A673 (cell line): ENCODE measurements around the gene MPC1L.
A peak's percentile ranks its signal among the peaks of the same experiment; 100 is the strongest.

Experiments
- EZH2 ChIP-seq: fragments of 200-600 bp; sonication (generic); IDR thresholded peaks from 2 replicates; pipeline ENCODE4 v1.6.1; 2017; ENCODE audit warnings: borderline replicate concordance, low read depth, mild to moderate bottlenecking, mixed read lengths, antibody characterized with exemption, low read length; ENCODE audit not compliant: poor library complexity, severe bottlenecking
- TF ChIP-seq, protein P1 (sequence below): fragments of 300-800, 200-600 bp; sonication (generic); conservative IDR thresholded peaks from 2 replicates; pipeline ENCODE4 v1.5.1; 2017; ENCODE audit warnings: low read depth, mild to moderate bottlenecking, antibody characterized with exemption, low read length, moderate library complexity, mixed read lengths

DNA sequence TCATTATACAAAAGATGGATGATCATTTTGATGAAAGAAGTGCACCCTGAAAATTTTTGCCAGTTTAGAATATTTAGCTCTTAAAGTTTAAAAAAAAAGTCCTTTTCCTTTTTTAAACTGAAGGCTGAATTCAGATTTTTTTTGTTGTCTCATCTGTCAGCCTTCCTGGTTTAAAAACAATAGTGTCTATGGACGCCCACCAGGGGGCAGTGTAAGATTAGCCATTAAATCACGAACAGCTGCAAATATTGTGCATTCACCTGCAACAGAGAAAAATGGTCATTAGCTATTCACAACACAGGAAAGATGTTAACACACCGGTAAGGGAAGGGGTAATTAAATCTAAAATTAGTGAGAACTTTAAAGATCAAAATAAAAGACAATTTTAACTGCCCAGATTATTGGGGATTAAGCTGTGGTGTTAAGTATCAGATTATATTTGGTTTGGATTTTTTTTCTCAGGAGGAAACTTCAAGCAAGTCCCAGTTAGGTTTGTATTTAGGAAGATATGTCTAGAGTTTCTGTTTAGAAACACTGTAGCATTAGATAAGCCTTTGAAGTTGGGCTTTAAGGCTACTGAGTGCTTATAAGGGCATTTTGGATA is 28.5 kb downstream of the MPC1L start:
- TF ChIP-seq, protein P1, sequence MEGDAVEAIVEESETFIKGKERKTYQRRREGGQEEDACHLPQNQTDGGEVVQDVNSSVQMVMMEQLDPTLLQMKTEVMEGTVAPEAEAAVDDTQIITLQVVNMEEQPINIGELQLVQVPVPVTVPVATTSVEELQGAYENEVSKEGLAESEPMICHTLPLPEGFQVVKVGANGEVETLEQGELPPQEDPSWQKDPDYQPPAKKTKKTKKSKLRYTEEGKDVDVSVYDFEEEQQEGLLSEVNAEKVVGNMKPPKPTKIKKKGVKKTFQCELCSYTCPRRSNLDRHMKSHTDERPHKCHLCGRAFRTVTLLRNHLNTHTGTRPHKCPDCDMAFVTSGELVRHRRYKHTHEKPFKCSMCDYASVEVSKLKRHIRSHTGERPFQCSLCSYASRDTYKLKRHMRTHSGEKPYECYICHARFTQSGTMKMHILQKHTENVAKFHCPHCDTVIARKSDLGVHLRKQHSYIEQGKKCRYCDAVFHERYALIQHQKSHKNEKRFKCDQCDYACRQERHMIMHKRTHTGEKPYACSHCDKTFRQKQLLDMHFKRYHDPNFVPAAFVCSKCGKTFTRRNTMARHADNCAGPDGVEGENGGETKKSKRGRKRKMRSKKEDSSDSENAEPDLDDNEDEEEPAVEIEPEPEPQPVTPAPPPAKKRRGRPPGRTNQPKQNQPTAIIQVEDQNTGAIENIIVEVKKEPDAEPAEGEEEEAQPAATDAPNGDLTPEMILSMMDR, result peak; percentile 77
- TF ChIP-seq EZH2, result no peak
